GM19438 (cell line): ENCODE results near the gene BDP1.
A peak's percentile ranks its signal among the peaks of the same experiment; 100 is the strongest.
"Not testable (repeated sequence)": the region's sequence is repeated elsewhere in the genome, so short reads cannot be mapped to it uniquely, and the experiment has no call there.

Source experiments
- ATAC-seq: cut with Tn5 transposase; IDR thresholded peaks from one replicate; pipeline ENCODE4 v1.9.1; 2021; ENCODE audit warnings: low read depth; ENCODE audit not compliant: unreplicated experiment

Gene BDP1

GRCh38 chr5:71601222-71602026 lies 146.0 kb downstream of the BDP1 start:
- peak; percentile 98 for ATAC-seq

DNA sequence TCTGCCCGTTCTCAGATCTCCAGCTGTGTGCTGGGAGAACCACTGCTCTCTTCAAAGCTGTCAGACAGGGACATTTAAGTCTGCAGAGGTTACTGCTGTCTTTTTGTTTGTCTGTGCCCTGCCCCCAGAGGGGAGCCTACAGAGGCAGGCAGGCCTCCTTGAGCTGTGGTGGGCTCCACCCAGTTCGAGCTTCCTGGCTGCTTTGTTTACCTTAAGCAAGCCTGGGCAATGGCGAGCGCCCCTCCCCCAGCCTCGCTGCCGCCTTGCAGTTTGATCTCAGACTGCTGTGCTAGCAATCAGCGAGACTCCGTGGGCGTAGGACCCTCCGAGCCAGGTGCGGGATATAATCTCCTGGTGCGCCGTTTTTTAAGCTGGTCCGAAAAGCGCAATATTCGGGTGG lies 154.5 kb downstream of the BDP1 start:
- not testable (repeated sequence) for ATAC-seq

DNA sequence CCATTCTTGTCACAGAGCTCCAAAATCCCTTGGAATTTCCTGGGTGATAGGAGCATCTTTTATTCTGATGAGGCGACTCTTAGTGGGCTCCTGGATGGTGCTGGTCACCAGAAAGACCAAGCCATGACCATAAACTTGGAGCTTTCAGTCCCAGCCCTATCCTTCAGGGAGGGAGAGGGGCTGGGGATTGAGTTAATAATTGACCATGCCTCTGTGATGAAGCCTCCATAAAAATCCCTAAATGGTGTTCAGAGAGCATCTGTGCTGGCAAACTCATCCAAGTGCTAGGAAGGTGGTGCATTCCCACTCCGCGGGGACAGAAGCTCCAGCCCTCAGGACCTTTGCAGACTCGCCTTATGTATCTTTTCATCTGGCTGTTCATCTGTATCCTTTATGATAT lies 160.4 kb downstream of the BDP1 start:
- ATAC-seq = no peak
